DMS 273 treated with DMSO at 0.1 percent for 48 hours (cell line): ENCODE results near the gene CEP72.

Experiments
- DNase-seq: peaks from one replicate; lab custom pipeline; 2025; lab: John Stamatoyannopoulos, UW

CEP72 gene

GRCh38 chr5:638501-639252, 26.5 kb downstream of the CEP72 start:
- no peak for DNase-seq

GRCh38 chr5:639253-639530, 27.1 kb downstream of the CEP72 start:
- no peak for DNase-seq

GRCh38 chr5:639584-640213, 27.6 kb downstream of the CEP72 start:
- no peak for DNase-seq

- no peak for DNase-seq
Measured at GRCh38 chr5:640461-641330, 28.6 kb downstream of the CEP72 start.

- DNase-seq: no peak
Measured at GRCh38 chr5:641331-641765, 29.2 kb downstream of the CEP72 start.

GRCh38 chr5:642481-642880, 30.3 kb downstream of the CEP72 start:
- DNase-seq: no peak

- DNase-seq: no peak
Measured at GRCh38 chr5:643351-643801, 31.2 kb downstream of the CEP72 start.

- DNase-seq: no peak
Measured at GRCh38 chr5:643811-644271, 31.7 kb downstream of the CEP72 start.

- DNase-seq: no peak
Measured at GRCh38 chr5:644509-644908, 32.4 kb downstream of the CEP72 start.

GRCh38 chr5:644971-645370, 32.8 kb downstream of the CEP72 start:
- no peak for DNase-seq

GRCh38 chr5:645421-645820, 33.3 kb downstream of the CEP72 start:
- no peak for DNase-seq

GRCh38 chr5:646396-647201, 34.5 kb downstream of the CEP72 start:
- no peak for DNase-seq

GRCh38 chr5:647311-647710, 35.2 kb downstream of the CEP72 start:
- no peak for DNase-seq

GRCh38 chr5:647727-648126, 35.6 kb downstream of the CEP72 start:
- no peak for DNase-seq

GRCh38 chr5:651296-652022, 39.3 kb downstream of the CEP72 start:
- no peak for DNase-seq

- DNase-seq: no peak
Measured at GRCh38 chr5:652023-652515, 39.9 kb downstream of the CEP72 start.

- no peak for DNase-seq
Measured at GRCh38 chr5:652773-653350, 40.7 kb downstream of the CEP72 start.

- no peak for DNase-seq
Measured at GRCh38 chr5:654071-654778, 42.1 kb downstream of the CEP72 start.

- DNase-seq: no peak
Measured at GRCh38 chr5:655406-655805, 43.3 kb downstream of the CEP72 start.

- no peak for DNase-seq
Measured at GRCh38 chr5:657570-657969, 45.4 kb downstream of the CEP72 start.
